Uterus (tissue), 4 donors: Measurements from ENCODE around the gene ACAD8. TPM values are rescaled to one million over a fixed set of nuclear protein-coding genes. Genes with fewer than 3 reads are reported as not detected.

Source experiments
- DNase-seq, 2 donors: peaks; one replicate each; pipeline ENCODE4 v3.0.0-alpha.2; 2019 to 2020
- H3K27ac ChIP-seq, 2 donors: fragments of 200-600 bp; sonication (generic); 1 replicate in 1 of 2; 2 replicates in 1 of 2; pipeline ENCODE4 v1.5.1; 2016 to 2018
- H3K27me3 ChIP-seq, 2 donors: fragments of 200-600 bp; sonication (generic); one replicate each; pipeline ENCODE4 v1.5.1; 2018 to 2019; ENCODE audit warnings: control low read depth in 1 of 2
- H3K36me3 ChIP-seq, 2 donors: fragments of 200-600 bp; sonication (generic); one replicate each; pipeline ENCODE4 v1.5.1; 2019; ENCODE audit warnings: control low read depth in 1 of 2
- H3K4me1 ChIP-seq, 2 donors: fragments of 200-600 bp; sonication (generic); one replicate each; pipeline ENCODE4 v1.5.1; 2018 to 2019; ENCODE audit warnings: control low read depth in 1 of 2
- H3K4me3 ChIP-seq, 2 donors: fragments of 200-600 bp; sonication (generic); 1 replicate in 1 of 2; 2 replicates in 1 of 2; pipeline ENCODE4 v1.5.1; 2018 to 2019; ENCODE audit warnings: mild to moderate bottlenecking in 1 of 2
- H3K9me3 ChIP-seq, 2 donors: fragments of 200-600 bp; sonication (generic); one replicate each; pipeline ENCODE4 v1.5.1; 2019; ENCODE audit warnings: control low read depth in 1 of 2
- CTCF ChIP-seq, 4 experiments: fragments of 200-600 bp in 2 of 4; fragments of 450-650 bp in 2 of 4; sonication (generic) in 2 of 4; IDR thresholded peaks; one replicate each; pipeline ENCODE4 v1.5.1; 2016 to 2019; ENCODE audit warnings: antibody characterized with exemption in 4 of 4, mild to moderate bottlenecking in 2 of 4, moderate library complexity in 1 of 4
- POLR2A ChIP-seq, 2 donors: fragments of 450-650 bp; IDR thresholded peaks; one replicate each; pipeline ENCODE4 v1.6.1; 2016; ENCODE audit warnings: antibody characterized with exemption in 2 of 2, mild to moderate bottlenecking in 1 of 2, moderate library complexity in 1 of 2
- intact Hi-C: fragments of 100-400 bp; cut with DNase I; formaldehyde crosslinking; loops from one replicate; pipeline ENCODE4 v1.15.1; 2023; ENCODE audit warnings: low total_unique reads
- total RNA-seq, 4 donors: library from RNA; depleted of rRNA in 3 of 4; stranded (reverse); fragments of >200 nt in 3 of 4; gene quantifications; one replicate each; pipeline versions ENCODE4 v1.1.0 to v1.2.4, GENCODE V29; 2014 to 2023
- donor health status: DM: yes; HTN: yes; CAD: no.

The ACAD8 gene
- total RNA-seq, result 10 to 100 TPM; 16.5 to 26.5 (median 21.5) TPM

- peaks cover 7 to 8% of the 10 kb centered on the region in 2 donors for H3K4me1 ChIP-seq
- intact Hi-C loops, result no loop called here
- no peaks in the 10 kb centered on the region for H3K9me3 ChIP-seq
- H3K27me3 ChIP-seq, result no peaks in the 10 kb centered on the region
- peak; percentile 24 to 69 (median 38) for TF ChIP-seq CTCF (IDR thresholded peaks at IDR 0.05)
- peak; percentile 61 to 72 for TF ChIP-seq POLR2A (IDR thresholded peaks at IDR 0.05)
- H3K27ac ChIP-seq, result peak within 1 kb of the TSS; percentile 72 to 75
- peak within 1 kb of the TSS; percentile 78 to 85 for H3K4me3 ChIP-seq
- no peaks in the 10 kb centered on the region for H3K36me3 ChIP-seq
- DNase-seq, result peak; percentile 97
Observed at GRCh38 chr11:134253188-134253993, at the start of gene ACAD8, which contains the start of gene THYN1. ACAD8 (plus strand) TSS chr11:134253568; CDS start chr11:134253601, 33 bp downstream. THYN1 (minus strand) TSS chr11:134253352; CDS start chr11:134252882, 470 bp downstream.

- intact Hi-C loops, result no loop called here
- TF ChIP-seq POLR2A (IDR thresholded peaks at IDR 0.05), result no peak
- TF ChIP-seq CTCF (IDR thresholded peaks at IDR 0.05), result no peak
- Histone ChIP-seq H3K4me1 (no peaks in the 10 kb centered on the region), H3K27me3 (no peaks in the 10 kb centered on the region), H3K4me3 (no peak overlapping the region), H3K9me3 (no peaks in the 10 kb centered on the region), H3K36me3 (no peaks in the 10 kb centered on the region), H3K27ac (no peak overlapping the region)
- no peak for DNase-seq
Observed at GRCh38 chr11:134205729-134206128, 47.6 kb upstream of the ACAD8 start.

GRCh38 chr11:134206185-134206584 lies 47.2 kb upstream of the ACAD8 start:
- DNase-seq, result no peak
- Histone ChIP-seq H3K27me3 (no peaks in the 10 kb centered on the region), H3K4me3 (no peak overlapping the region), H3K36me3 (no peaks in the 10 kb centered on the region), H3K9me3 (no peaks in the 10 kb centered on the region), H3K4me1 (no peaks in the 10 kb centered on the region), H3K27ac (no peak overlapping the region)
- intact Hi-C loops, result no loop called here
- TF ChIP-seq CTCF (IDR thresholded peaks at IDR 0.05) (no peak), POLR2A (IDR thresholded peaks at IDR 0.05) (no peak)

GRCh38 chr11:134207538-134208239 lies 45.7 kb upstream of the ACAD8 start:
- no peaks in the 10 kb centered on the region for H3K27me3 ChIP-seq
- no peaks in the 10 kb centered on the region for H3K9me3 ChIP-seq
- no peak overlapping the region for H3K4me3 ChIP-seq
- DNase-seq, result peak in 1 of 2 donors; percentile 35
- TF ChIP-seq CTCF (IDR thresholded peaks at IDR 0.05) (peak; percentile 41 to 59 (median 50)), POLR2A (IDR thresholded peaks at IDR 0.05) (no peak)
- H3K36me3 ChIP-seq, result no peaks in the 10 kb centered on the region
- no peak overlapping the region for H3K27ac ChIP-seq
- intact Hi-C loops, result no loop called here
- no peaks in the 10 kb centered on the region for H3K4me1 ChIP-seq

GRCh38 chr11:134215836-134216235 lies 37.5 kb upstream of the ACAD8 start:
- no peaks in the 10 kb centered on the region for H3K36me3 ChIP-seq
- DNase-seq, result no peak
- TF ChIP-seq POLR2A (IDR thresholded peaks at IDR 0.05) (no peak), CTCF (IDR thresholded peaks at IDR 0.05) (no peak)
- H3K9me3 ChIP-seq, result no peaks in the 10 kb centered on the region
- no peaks in the 10 kb centered on the region for H3K4me1 ChIP-seq
- no peak overlapping the region for H3K4me3 ChIP-seq
- intact Hi-C loops, result loop anchor here (10.0 kb wide), 1 partner anchor 49 kb away; no protein-coding TSS in a partner anchor
- no peak overlapping the region for H3K27ac ChIP-seq
- no peaks in the 10 kb centered on the region for H3K27me3 ChIP-seq
